ENCODE measurements around the gene LPCAT3.

The LPCAT3 gene

DNA sequence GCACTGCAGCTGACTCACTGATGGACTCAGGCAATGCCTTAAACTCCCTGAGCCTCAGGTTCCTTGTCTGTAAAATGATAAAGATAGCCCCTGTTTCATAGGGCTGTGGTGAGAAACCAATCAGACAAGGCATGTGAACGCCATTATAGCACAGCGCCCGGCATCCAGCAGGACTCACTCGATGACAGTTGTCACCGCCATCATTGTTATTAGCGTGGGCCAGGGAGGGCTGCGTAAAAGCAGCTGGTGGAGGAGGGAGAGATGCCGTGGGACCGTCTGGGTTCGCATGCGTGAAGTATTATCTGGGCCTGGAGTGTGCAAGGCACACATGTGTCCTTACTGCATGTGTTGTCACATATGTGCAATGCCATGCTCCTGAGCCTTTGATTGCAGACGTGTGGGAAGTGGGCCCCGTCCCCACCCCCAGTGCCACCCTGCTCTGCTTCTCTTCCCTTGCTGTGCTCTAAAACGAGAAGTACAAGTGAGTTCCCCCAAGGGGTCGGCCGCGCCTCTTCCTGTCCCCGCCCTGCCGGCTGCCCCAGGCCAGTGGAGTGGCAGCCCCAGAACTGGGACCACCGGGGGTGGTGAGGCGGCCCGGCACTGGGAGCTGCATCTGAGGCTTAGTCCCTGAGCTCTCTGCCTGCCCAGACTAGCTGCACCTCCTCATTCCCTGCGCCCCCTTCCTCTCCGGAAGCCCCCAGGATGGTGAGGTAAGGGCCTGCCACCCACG, 67.3 kb downstream of the LPCAT3 start, which contains the start of gene PTPN6:
PTPN6 (plus strand) TSS at position 546 of the 730 bp plus-strand sequence; CDS start at position 703, 157 bp downstream.
- no peak for DNase-seq

- no peak for DNase-seq
Observed at GRCh38 chr12:6950401-6950801, 67.9 kb downstream of the LPCAT3 start.

- DNase-seq: no peak
Observed at GRCh38 chr12:6948873-6949594, 69.2 kb downstream of the LPCAT3 start.

DNA sequence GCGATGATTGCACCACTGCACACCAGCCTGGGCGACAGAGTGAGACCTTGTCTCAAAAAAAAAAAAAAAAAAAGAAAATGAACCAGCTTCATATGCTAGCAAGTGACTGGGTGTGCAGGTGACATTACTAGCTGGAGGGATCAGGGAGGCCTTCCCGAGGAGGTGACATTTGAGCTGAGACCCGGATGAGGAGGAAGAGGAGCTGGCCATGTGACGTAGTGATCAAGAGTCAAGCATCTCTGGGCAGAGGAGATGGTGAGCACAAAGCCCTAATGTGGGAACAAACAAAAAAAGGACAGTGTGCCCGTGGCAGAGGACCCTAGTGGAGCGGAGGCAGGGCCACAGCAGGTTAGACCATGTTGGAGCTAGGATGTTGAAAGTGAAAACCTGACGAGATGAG, 70.7 kb downstream of the LPCAT3 start:
- DNase-seq: no peak

DNA sequence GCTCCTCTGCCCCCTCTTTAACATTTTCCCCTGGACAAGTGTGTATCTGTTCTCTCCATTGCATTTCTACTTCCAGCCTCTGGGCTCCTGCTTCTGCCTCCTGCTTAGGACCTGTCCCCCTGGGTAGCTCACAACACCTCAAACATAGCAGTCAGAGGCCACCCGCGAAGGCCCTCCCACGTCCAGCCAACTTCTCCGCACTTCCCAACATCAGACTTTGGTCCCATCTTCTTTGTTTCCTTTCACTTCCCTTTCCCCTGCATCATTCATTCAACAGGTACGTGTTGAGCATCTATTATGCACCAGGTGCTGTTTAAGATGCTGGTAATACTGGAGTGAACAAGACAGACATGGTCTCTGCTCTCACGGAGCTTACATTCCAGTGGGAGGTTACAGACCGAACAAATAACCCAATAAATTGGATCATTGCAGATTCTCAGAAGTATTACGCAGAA, 71.3 kb downstream of the LPCAT3 start:
- DNase-seq: no peak

GRCh38 chr12:6946033-6946919, 72.0 kb downstream of the LPCAT3 start:
- peak; percentile 89 for DNase-seq

DNA sequence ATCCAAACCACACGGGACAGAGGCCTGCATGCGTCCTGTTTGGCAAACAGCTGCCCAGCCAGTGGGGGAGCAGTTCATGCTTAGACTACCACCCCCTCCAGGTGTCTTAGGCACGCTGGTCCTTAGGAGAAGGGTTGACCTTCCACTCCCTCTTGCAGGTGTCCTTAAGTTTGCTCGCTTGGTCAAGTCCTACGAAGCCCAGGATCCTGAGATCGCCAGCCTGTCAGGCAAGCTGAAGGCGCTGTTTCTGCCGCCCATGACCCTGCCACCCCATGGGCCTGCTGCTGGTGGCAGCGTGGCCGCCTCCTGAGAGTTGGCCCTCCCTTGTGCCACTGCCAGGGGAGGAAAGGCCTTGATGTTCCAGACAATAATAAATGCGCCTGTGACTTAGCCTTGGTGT, 72.7 kb downstream of the LPCAT3 start:
- no peak for DNase-seq

- peak; percentile 86 for DNase-seq
Observed at GRCh38 chr12:6944381-6945186, 73.7 kb downstream of the LPCAT3 start.

GRCh38 chr12:6943722-6944380, 74.4 kb downstream of the LPCAT3 start, which contains the start of the genes C12orf57 and RNU7-1:
C12orf57 (plus strand) TSS chr12:6944022; CDS start chr12:6944122, 100 bp downstream.
RNU7-1 (plus strand) TSS chr12:6943816.
- DNase-seq: peak; percentile 95

DNA sequence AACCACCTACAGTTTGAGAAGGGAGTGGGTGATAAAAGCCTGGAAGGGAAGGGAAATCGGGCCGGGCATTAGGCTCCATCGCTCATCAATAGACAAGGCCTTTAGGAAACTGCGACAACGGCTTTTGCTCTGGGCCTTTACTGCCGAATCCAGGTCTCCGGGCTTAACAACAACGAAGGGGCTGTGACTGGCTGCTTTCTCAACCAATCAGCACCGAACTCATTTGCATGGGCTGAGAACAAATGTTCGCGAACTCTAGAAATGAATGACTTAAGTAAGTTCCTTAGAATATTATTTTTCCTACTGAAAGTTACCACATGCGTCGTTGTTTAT, 74.9 kb downstream of the LPCAT3 start:
- DNase-seq: peak; percentile 95

DNA sequence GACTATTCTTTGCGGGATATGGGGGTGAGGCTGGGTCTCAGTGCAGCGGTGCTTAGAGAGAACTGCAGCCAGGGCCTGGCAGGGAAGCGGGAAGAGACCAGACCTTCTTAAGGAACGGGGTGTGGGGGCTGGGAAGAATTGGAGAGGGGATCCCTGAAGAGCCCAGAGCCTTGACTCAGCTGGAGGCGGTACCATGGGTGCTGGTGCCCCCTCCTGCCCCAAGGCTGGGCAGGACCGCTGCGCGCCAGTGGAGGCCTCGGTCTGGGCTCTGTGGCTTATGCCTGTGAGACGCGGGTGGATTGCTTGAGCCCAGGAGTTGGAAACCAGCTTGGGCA, 76.0 kb downstream of the LPCAT3 start:
- no peak for DNase-seq

DNA sequence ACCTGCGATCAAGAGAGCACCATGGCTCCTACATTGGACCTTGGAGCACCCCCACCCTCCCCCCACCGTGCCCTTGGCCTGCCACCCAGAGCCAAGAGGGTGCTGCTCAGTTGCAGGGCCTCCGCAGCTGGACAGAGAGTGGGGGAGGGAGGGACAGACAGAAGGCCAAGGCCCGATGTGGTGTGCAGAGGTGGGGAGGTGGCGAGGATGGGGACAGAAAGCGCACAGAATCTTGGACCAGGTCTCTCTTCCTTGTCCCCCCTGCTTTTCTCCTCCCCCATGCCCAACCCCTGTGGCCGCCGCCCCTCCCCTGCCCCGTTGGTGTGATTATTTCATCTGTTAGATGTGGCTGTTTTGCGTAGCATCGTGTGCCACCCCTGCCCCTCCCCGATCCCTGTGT, 76.5 kb downstream of the LPCAT3 start:
- DNase-seq: no peak

GRCh38 chr12:6941267-6941666, 77.0 kb downstream of the LPCAT3 start:
- no peak for DNase-seq

DNA sequence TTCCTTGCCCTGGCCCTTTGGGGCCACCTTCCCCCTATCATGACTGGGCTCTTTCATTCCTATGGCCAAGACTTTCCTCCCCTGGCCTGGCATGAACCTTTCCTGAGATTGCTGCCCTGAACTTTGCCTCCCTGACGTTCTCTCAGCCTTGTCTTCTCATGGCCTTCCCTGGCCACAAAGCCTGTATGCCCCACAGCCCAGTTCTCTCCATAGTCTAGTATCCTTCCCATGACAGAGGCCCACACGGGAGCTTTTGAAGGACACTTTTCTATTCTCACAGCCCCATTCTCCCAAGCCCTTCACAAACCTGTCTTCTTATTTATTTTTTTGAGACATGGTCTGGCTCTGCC, 79.1 kb downstream of the LPCAT3 start:
- DNase-seq: no peak

GRCh38 chr12:6938353-6939190, 79.7 kb downstream of the LPCAT3 start:
- no peak for DNase-seq

DNA sequence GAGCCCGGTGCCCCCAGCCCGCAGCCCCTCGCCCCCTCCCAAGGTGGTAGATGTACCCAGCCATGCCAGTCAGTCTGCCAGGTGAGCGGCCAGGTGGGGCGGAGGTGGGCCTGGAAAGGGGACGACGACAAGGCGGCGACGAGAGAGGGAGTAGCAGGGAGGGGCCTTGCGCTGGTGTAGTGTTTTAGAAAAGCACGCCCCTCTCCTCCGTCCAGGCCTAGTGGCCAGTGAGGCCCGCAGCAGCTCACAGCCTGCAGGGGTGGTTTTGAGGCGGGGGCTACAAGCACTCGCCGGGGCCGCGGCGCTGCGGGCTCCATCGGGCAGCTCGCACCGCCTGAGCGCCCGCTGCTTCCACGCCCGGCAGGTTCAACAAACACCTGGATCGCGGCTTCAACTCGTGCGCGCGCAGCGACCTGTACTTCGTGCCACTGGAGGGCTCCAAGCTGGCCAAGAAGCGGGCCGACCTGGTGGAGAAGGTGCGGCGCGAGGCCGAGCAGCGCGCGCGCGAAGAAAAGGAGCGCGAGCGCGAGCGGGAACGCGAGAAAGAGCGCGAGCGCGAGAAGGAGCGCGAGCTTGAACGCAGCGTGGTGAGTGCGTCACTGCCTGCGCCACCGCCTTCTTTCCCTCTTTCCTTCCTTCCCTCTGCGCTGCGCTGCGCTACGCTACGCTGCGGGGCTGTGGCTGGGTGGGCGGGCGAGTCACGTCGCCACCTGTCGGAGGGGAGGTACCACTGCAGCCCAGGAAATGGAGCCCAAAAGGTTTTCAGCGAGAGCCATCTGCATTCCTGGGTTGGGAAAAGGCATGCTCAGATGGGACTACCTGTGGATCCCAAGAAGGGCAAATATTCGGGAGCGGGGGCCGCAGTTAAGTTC, 80.6 kb downstream of the LPCAT3 start:
- DNase-seq: peak; percentile 95

GRCh38 chr12:6936636-6937480, 81.4 kb downstream of the LPCAT3 start:
- DNase-seq: no peak

- DNase-seq: no peak
Observed at GRCh38 chr12:6936194-6936635, 82.1 kb downstream of the LPCAT3 start.

Data from kidney glomerular epithelial cell (primary cell).